HG02610 (cell line): Measurements from ENCODE around the gene DCTN3.

Experiments used
- ATAC-seq: cut with Tn5 transposase; IDR thresholded peaks from one replicate; pipeline ENCODE4 v1.9.1; 2021; ENCODE audit warnings: mild to moderate bottlenecking, moderate library complexity; ENCODE audit not compliant: unreplicated experiment

Gene DCTN3

GRCh38 chr9:34620061-34620994 is at the start of gene DCTN3:
TSS of gene DCTN3 (minus strand) at chr9:34620495. CDS start at chr9:34620464, 31 bp downstream.
- ATAC-seq, result peak; percentile 99

- peak; percentile 71 for ATAC-seq
Observed at GRCh38 chr9:34665381-34666250, 45.3 kb upstream of the DCTN3 start.

- ATAC-seq, result peak; percentile 25
Observed at GRCh38 chr9:34665067-34665380, 44.7 kb upstream of the DCTN3 start.

- ATAC-seq, result peak; percentile 46
Observed at GRCh38 chr9:34664281-34665066, 44.2 kb upstream of the DCTN3 start.

- no peak for ATAC-seq
Observed at GRCh38 chr9:34663303-34663605, 43.0 kb upstream of the DCTN3 start.

- ATAC-seq, result no peak
Observed at GRCh38 chr9:34662526-34663302, 42.4 kb upstream of the DCTN3 start, which contains the start of gene CCL27. TSS of gene CCL27 (minus strand) at chr9:34662657. CDS start at chr9:34662633, 24 bp downstream.

- ATAC-seq, result no peak
Observed at GRCh38 chr9:34659592-34660253, 39.4 kb upstream of the DCTN3 start.

- ATAC-seq, result no peak
Observed at GRCh38 chr9:34658461-34658860, 38.2 kb upstream of the DCTN3 start.

GRCh38 chr9:34656992-34657391 is 36.7 kb upstream of the DCTN3 start:
- ATAC-seq, result no peak

GRCh38 chr9:34655394-34655793 is 35.1 kb upstream of the DCTN3 start:
- no peak for ATAC-seq

- ATAC-seq, result no peak
Observed at GRCh38 chr9:34654323-34655051, 34.2 kb upstream of the DCTN3 start.

- ATAC-seq, result no peak
Observed at GRCh38 chr9:34653151-34654072, 33.1 kb upstream of the DCTN3 start.

GRCh38 chr9:34652602-34653000 is 32.3 kb upstream of the DCTN3 start:
- no peak for ATAC-seq

- no peak for ATAC-seq
Observed at GRCh38 chr9:34651876-34652601, 31.7 kb upstream of the DCTN3 start, which contains the start of gene IL11RA. TSS of gene IL11RA (plus strand) at chr9:34652185. CDS start at chr9:34655218, 3,033 bp downstream.

GRCh38 chr9:34651321-34651720 is 31.0 kb upstream of the DCTN3 start:
- no peak for ATAC-seq

GRCh38 chr9:34650816-34651215 is 30.5 kb upstream of the DCTN3 start:
- no peak for ATAC-seq

- ATAC-seq, result no peak
Observed at GRCh38 chr9:34648673-34649072, 28.4 kb upstream of the DCTN3 start.
